Neural cell (in vitro differentiated cells): ENCODE data around the gene GALT.

Source experiments
- EP300 ChIP-seq: fragments of 450-650 bp; conservative IDR thresholded peaks from 2 replicates; pipeline ENCODE4 v1.6.1; 2014; ENCODE audit warnings: antibody characterized with exemption, mild to moderate bottlenecking, moderate library complexity; ENCODE audit not compliant: poor library complexity, severe bottlenecking
- EZH2 ChIP-seq: fragments of 200-600, 300-800 bp; shearing (Covaris generic), sonication (generic); IDR thresholded peaks from 2 replicates; pipeline ENCODE4 v1.6.1; 2014; ENCODE audit warnings: antibody characterized with exemption, low read length, borderline replicate concordance, mild to moderate bottlenecking; ENCODE audit not compliant: insufficient read depth, poor library complexity, severe bottlenecking
- POLR2AphosphoS5 ChIP-seq: IDR thresholded peaks from 2 replicates; pipeline ENCODE4 v1.6.1; 2012
- REST ChIP-seq: IDR thresholded peaks from 2 replicates; pipeline ENCODE4 v1.6.1; 2012; ENCODE audit warnings: borderline replicate concordance
- SMC3 ChIP-seq: fragments of 450-650 bp; conservative IDR thresholded peaks from 2 replicates; pipeline ENCODE4 v1.6.1; 2014; ENCODE audit warnings: antibody characterized with exemption, mild to moderate bottlenecking, moderate library complexity; ENCODE audit not compliant: poor library complexity
- TAF1 ChIP-seq: IDR thresholded peaks from 2 replicates; pipeline ENCODE4 v1.6.1; 2012; ENCODE audit warnings: low read depth
- TF ChIP-seq, protein P1 (sequence below): fragments of 450-650 bp; IDR thresholded peaks from 2 replicates; pipeline ENCODE4 v1.5.1; 2014; ENCODE audit warnings: antibody characterized with exemption, mild to moderate bottlenecking, moderate library complexity; ENCODE audit not compliant: poor library complexity, severe bottlenecking

DNA sequence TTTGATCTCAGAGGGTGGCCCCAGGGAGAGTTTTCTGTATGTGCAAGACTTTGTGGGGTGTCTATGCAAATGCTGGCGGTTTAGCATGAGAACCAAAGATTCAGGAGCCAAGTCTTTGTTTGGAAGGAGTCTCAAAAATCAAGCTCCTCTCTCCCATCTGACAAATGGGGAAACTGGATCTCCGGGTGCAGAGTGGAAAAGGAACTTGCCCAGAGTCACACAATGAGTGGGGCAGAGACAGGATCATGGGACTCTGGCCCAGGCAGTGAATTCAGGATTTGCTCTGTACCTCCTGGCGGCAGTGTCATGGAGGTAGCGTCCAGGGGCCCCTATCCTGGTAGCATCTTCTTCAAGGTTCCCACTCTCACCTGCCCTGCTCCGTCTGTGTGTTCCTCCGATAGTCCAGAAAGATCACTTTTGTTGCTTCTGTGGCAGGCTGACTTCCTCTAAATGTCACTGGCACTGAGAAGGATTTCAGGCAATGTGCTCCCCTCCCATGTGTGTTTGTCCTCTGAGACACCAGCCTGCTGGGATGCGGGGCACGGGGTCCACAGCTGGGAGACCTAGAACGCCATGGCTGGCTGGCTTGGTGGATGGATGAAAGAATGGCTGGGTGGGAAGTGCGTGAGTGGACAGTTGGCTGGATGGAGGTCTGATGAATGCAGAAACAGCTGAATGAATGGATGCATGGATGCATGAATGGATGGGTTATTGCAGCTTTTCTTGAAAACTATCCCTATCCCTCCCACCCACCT lies 41.0 kb downstream of the GALT start:
- no peak for TF ChIP-seq REST
- no peak for TF ChIP-seq POLR2AphosphoS5
- no peak for TF ChIP-seq SMC3
- TF ChIP-seq, protein P1, sequence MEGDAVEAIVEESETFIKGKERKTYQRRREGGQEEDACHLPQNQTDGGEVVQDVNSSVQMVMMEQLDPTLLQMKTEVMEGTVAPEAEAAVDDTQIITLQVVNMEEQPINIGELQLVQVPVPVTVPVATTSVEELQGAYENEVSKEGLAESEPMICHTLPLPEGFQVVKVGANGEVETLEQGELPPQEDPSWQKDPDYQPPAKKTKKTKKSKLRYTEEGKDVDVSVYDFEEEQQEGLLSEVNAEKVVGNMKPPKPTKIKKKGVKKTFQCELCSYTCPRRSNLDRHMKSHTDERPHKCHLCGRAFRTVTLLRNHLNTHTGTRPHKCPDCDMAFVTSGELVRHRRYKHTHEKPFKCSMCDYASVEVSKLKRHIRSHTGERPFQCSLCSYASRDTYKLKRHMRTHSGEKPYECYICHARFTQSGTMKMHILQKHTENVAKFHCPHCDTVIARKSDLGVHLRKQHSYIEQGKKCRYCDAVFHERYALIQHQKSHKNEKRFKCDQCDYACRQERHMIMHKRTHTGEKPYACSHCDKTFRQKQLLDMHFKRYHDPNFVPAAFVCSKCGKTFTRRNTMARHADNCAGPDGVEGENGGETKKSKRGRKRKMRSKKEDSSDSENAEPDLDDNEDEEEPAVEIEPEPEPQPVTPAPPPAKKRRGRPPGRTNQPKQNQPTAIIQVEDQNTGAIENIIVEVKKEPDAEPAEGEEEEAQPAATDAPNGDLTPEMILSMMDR, result no peak
- TF ChIP-seq EP300, result no peak
- TF ChIP-seq TAF1, result no peak
- TF ChIP-seq EZH2, result no peak
